GM19452 (cell line): ENCODE results near the gene SLMAP.

Experiments
- ATAC-seq: cut with Tn5 transposase; IDR thresholded peaks from one replicate; pipeline ENCODE4 v1.9.1; 2021; ENCODE audit not compliant: unreplicated experiment

The SLMAP gene

DNA sequence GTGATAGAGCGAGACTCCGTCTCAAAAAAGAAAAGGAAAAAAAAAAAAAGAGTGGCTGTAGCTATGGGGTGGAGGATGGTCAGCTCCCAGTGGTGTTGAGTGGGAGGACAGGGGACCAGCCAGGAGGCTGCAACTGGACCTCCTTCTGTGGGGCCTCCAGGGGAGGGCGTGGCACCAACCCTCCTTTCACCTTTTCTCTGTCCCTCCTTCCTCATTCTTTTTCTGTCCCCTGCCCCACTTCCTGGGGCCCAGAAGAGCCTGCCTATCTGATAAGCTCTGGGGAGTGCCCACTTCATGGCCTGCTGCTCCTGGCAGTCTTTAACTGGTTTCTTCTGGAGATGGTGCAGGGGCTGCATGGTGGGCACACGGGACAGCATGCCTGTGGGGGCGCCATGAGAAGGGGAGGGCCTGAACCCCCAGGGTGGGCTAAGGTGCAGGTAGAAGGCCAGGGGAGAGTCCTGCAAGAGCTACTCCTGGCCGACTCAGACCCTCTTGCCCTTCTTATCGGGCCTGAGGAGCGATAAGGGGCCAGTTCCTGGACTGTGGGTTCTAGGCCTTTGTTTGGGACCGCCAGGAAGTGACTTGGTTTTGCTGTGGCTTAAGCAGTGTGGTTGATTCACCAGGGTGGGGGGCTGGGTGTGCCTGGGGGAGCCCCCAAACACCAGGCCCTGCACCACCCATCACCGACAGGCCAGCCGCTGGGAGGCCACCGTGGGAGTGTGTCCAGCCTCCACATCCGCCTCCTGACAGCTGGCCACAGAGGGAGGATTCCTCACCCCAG, 202.7 kb downstream of the SLMAP start:
- no peak for ATAC-seq

GRCh38 chr3:57959423-57960173, 203.5 kb downstream of the SLMAP start:
- ATAC-seq, result no peak

- ATAC-seq, result no peak
These were observed 204.0 kb downstream of the SLMAP start for GRCh38 chr3:57960174-57960505.

DNA sequence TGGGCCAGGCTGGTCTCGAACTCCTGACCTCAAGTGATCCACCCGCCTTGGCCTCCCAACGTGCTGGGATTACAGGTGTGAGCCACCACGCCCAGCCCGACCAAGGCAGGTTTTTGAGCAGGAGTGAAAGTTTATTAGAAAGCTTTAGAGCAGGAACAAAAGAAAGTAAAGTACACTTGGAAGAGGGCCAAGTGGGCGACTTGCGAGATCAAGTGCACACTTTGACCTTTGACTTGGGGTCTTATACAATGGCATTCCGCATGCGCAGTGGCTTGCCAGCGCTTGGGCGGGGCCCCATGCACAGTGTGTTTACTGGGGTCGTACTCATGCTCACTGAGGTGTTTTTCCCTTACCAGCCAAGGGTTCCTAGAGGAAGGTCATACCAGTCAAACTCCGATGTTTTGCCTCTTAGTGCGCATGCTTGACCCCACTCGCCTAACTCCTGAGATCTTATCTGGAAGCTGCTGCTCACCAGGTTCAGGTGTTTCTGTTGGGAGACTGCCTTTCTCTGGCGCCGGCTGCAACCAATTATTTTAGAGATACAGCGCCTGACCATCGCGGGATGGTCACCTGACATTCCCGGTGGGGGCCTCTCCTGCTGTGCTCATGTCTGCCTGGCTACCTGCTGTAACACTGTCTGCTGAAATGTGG, 205.2 kb downstream of the SLMAP start:
- ATAC-seq, result no peak

- ATAC-seq, result no peak
These were observed 205.8 kb downstream of the SLMAP start for GRCh38 chr3:57961828-57962447.

GRCh38 chr3:57962448-57962834, 206.3 kb downstream of the SLMAP start:
- no peak for ATAC-seq

DNA sequence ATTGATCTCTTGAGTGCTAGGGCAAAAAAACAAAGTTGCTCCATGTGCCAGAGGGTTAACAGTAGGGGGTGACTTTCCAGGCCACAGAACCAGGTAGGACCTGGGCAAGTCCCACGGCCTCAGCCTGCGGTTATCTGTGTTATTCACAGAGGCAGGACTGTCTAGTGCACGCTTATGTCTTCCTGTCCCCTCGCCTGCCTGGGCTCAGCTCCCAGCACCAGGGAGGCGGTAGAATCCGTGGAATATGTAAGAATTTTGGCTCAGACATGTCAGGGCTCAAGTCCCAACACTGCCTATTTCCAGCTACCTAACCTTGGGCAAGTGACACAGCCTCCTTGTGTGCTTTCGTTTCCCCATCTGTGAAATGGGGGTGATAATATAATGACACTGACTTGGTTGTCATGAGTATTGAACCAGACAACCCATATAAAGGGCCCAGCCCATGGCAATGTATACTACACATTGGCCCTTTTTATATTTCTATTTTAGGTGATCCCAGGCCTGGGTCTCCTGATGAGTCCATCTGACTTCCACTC, 207.8 kb downstream of the SLMAP start:
- no peak for ATAC-seq

GRCh38 chr3:57966829-57967228, 210.7 kb downstream of the SLMAP start:
- no peak for ATAC-seq

- ATAC-seq, result no peak
These were observed 211.5 kb downstream of the SLMAP start for GRCh38 chr3:57967590-57967989.

- ATAC-seq, result no peak
These were observed 212.4 kb downstream of the SLMAP start for GRCh38 chr3:57968501-57968900.

- no peak for ATAC-seq
These were observed 215.9 kb downstream of the SLMAP start for GRCh38 chr3:57971975-57972374.

- no peak for ATAC-seq
These were observed 216.5 kb downstream of the SLMAP start for GRCh38 chr3:57972531-57973111.

- no peak for ATAC-seq
These were observed 217.8 kb downstream of the SLMAP start for GRCh38 chr3:57973715-57974477.

GRCh38 chr3:57974796-57975388, 218.8 kb downstream of the SLMAP start:
- no peak for ATAC-seq

DNA sequence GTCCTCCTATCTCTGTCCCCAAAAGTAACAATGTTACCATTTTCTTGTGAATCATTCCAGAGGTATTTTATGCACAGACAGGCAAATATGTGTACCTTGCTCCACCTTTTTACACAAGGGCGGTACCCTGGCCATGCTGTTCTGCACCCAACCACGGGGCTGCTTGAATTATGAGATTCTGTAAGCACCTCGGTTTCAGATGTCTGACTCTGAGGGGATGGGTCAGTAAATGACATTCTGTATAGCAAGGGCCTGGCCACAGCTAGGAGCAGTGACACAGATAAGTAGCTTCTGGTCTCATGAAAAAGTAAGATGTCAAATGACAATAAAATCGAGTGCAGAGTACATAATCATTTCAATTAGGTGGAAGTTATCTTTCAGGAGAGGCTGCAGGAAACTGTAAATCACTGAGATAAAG, 221.7 kb downstream of the SLMAP start:
- no peak for ATAC-seq

DNA sequence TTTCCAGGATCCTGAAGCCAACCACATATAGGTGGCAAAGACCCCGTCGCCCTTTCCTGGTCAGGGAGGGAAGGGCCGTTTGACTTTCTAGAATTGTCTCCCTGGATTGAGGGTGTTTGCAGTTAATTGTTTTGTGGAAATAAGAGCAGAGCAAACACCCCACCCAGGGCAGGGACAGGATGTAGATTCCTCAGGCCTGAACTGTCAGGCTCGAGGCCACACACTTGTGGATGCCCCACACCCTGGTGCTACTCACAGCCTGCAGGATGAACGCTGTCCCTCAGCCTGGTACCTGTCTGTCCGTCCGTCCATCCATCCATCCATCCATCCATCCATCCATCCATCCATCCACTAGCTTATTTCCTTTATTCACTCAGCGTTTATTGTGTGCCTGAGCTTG, 222.2 kb downstream of the SLMAP start:
- no peak for ATAC-seq
